CD4-positive, alpha-beta memory T cell (primary cell): ENCODE data around the gene FAM120AOS. TPM values are rescaled to one million over a fixed set of nuclear protein-coding genes. Genes with fewer than 3 reads are reported as not detected.

Experiments
- CTCF ChIA-PET: fragments of 350-600 bp; sonication (Branson Sonifier 250); formaldehyde crosslinking; loops from one replicate; lab custom pipeline; 2021; ENCODE audit warnings: inconsistent platforms; ENCODE audit not compliant: partially characterized antibody; lab: Charles Lee
- POLR2A ChIA-PET: fragments of 350-600 bp; sonication (Branson Sonifier 250); formaldehyde crosslinking; loops from one replicate; lab custom pipeline; 2021; ENCODE audit not compliant: partially characterized antibody; lab: Charles Lee
- DNase-seq, 5 donors: peaks; one replicate each; pipeline versions ENCODE4 v3.0.0 to v3.0.0-alpha.2; 2020 to 2022; ENCODE audit warnings: mixed read lengths in 1 of 5
- H3K27ac ChIP-seq: one replicate; pipeline ENCODE4 v1.7.0; 2013; ENCODE audit warnings: low read depth, low read length
- H3K27me3 ChIP-seq: 2 replicates; pipeline ENCODE4 v1.7.0; 2013; ENCODE audit warnings: mild to moderate bottlenecking, low read length, moderate library complexity; ENCODE audit not compliant: insufficient read depth
- H3K36me3 ChIP-seq: 2 replicates; pipeline ENCODE4 v1.7.0; 2013; ENCODE audit warnings: mild to moderate bottlenecking, low read length, moderate library complexity; ENCODE audit not compliant: insufficient read depth
- H3K4me1 ChIP-seq: 2 replicates; pipeline ENCODE4 v1.7.0; 2013; ENCODE audit warnings: mild to moderate bottlenecking, low read length, moderate library complexity; ENCODE audit not compliant: insufficient read depth
- H3K4me3 ChIP-seq, 2 donors: one replicate each; pipeline ENCODE4 v1.7.0; 2013; ENCODE audit warnings: low read length in 2 of 2, mild to moderate bottlenecking in 1 of 2
- H3K9me3 ChIP-seq, 2 donors: one replicate each; pipeline ENCODE4 v1.7.0; 2013; ENCODE audit warnings: low read length in 2 of 2, control low read depth in 1 of 2; ENCODE audit not compliant: control insufficient read depth in 1 of 2
- H3K27ac Mint-ChIP-seq, 7 donors: one replicate each; pipeline ENCODE4 v1.8.0; 2020 to 2021; ENCODE audit warnings: mixed read lengths in 7 of 7, mild to moderate bottlenecking in 6 of 7, inconsistent platforms in 3 of 7, moderate library complexity in 3 of 7
- H3K27me3 Mint-ChIP-seq, 2 donors: one replicate each; pipeline ENCODE4 v1.8.0; 2020 to 2021; ENCODE audit warnings: mixed read lengths in 2 of 2
- H3K36me3 Mint-ChIP-seq, 2 donors: one replicate each; pipeline ENCODE4 v1.8.0; 2020 to 2021; ENCODE audit warnings: mixed read lengths in 2 of 2, inconsistent platforms in 1 of 2, mild to moderate bottlenecking in 1 of 2
- H3K4me1 Mint-ChIP-seq, 4 donors: one replicate each; pipeline ENCODE4 v1.8.0; 2020 to 2021; ENCODE audit warnings: mixed read lengths in 4 of 4, mild to moderate bottlenecking in 1 of 4
- H3K4me3 Mint-ChIP-seq, 8 donors: one replicate each; pipeline ENCODE4 v1.8.0; 2020 to 2021; ENCODE audit warnings: mixed read lengths in 8 of 8, mild to moderate bottlenecking in 7 of 8, moderate library complexity in 6 of 8, inconsistent platforms in 3 of 8
- H3K9me3 Mint-ChIP-seq, 8 donors: one replicate each; pipeline ENCODE4 v1.8.0; 2020 to 2021; ENCODE audit warnings: mixed read lengths in 8 of 8, mild to moderate bottlenecking in 5 of 8, inconsistent platforms in 3 of 8, moderate library complexity in 1 of 8
- intact Hi-C: fragments of 100-400 bp; cut with micrococcal nuclease; formaldehyde crosslinking; loops from one replicate; pipeline ENCODE4 v1.15.1; 2023
- polyA plus RNA-seq, 2 donors: library from polyadenylated mRNA; unstranded; fragments of 300-500 nt; fragmentation: Illumina TruSeq; gene quantifications; one replicate each; pipeline ENCODE4 v1.2.3, GENCODE V29; 2021
- total RNA-seq, 2 experiments: library from RNA; stranded (reverse); gene quantifications; one replicate each; pipeline ENCODE4 v1.2.3, GENCODE V29; 2021

The FAM120AOS gene
- total and polyA plus RNA-seq, 4 experiments from 2014 or later: 49.7 to 64.6 (median 54.1) TPM

GRCh38 chr9:93464395-93464794 lies 11.0 kb upstream of the FAM120AOS start:
- Mint-ChIP-seq H3K36me3 (peaks cover 0 to 7% of the 10 kb centered on the region in 2 donors), H3K4me1 (peaks cover 71 to 95% (median 80%) of the 10 kb centered on the region in 4 donors), H3K27ac (peak overlapping the region; percentile 10 to 85 (median 73)), H3K4me3 (peak overlapping the region in 7 of 8 donors; percentile 5 to 72 (median 47)), H3K27me3 (no peaks in the 10 kb centered on the region), H3K9me3 (no peaks in the 10 kb centered on the region)
- Histone ChIP-seq H3K4me1 (peaks cover 83% of the 10 kb centered on the region), H3K27me3 (no peaks in the 10 kb centered on the region), H3K36me3 (no peaks in the 10 kb centered on the region), H3K27ac (no peak overlapping the region), H3K4me3 (no peak overlapping the region), H3K9me3 (no peaks in the 10 kb centered on the region)
- DNase-seq: peak in 1 of 5 donors; percentile 11
- POLR2A ChIA-PET: interaction anchor here (0.9 to 3.4 kb wide), 6 partner anchors 8 to 21 kb away, joined by 3 to 34 read pairs (median 4); partner anchors contain the start of gene FAM120AOS
- intact Hi-C loops: loop anchor here (2.0 kb wide), 1 partner anchor 14 kb away; the partner anchor contains the start of gene FAM120A
- CTCF ChIA-PET: interaction anchor here (1.0 to 4.0 kb wide), 3 partner anchors 11 to 23 kb away, joined by 3 to 19 read pairs (median 5); partner anchors contain the start of gene FAM120AOS

GRCh38 chr9:93463638-93464248 lies 10.4 kb upstream of the FAM120AOS start:
- ChIA-PET CTCF (interaction anchor here (1.3 to 4.0 kb wide), 2 partner anchors 10 to 23 kb away, joined by 3 to 19 read pairs; partner anchors contain the start of gene FAM120AOS), POLR2A (interaction anchor here (1.0 to 3.4 kb wide), 5 partner anchors 10 to 21 kb away, joined by 3 to 34 read pairs (median 4); partner anchors contain the start of gene FAM120AOS)
- H3K27ac Mint-ChIP-seq: peak overlapping the region; percentile 48 to 84 (median 73)
- H3K9me3 Mint-ChIP-seq: no peaks in the 10 kb centered on the region
- Histone ChIP-seq H3K27ac (no peak overlapping the region), H3K36me3 (no peaks in the 10 kb centered on the region), H3K4me3 (no peak overlapping the region), H3K27me3 (no peaks in the 10 kb centered on the region), H3K9me3 (no peaks in the 10 kb centered on the region), H3K4me1 (peaks cover 83% of the 10 kb centered on the region)
- intact Hi-C loops: loop anchor here (2.0 kb wide), 1 partner anchor 13 kb away; the partner anchor contains the start of gene FAM120A
- no peak for DNase-seq
- H3K4me1 Mint-ChIP-seq: peaks cover 72 to 95% (median 81%) of the 10 kb centered on the region in 4 donors
- peak overlapping the region in 6 of 8 donors; percentile 29 to 72 (median 54) for H3K4me3 Mint-ChIP-seq
- no peaks in the 10 kb centered on the region for H3K27me3 Mint-ChIP-seq
- peaks cover 0 to 9% of the 10 kb centered on the region in 2 donors for H3K36me3 Mint-ChIP-seq

GRCh38 chr9:93461821-93462220 lies 8.4 kb upstream of the FAM120AOS start:
- ChIA-PET CTCF (interaction anchor here (4.0 kb wide), 1 partner anchor 8 kb away, joined by 19 read pairs; the partner anchor contains the start of gene FAM120AOS), POLR2A (interaction anchor here (0.7 kb wide), 1 partner anchor 498 kb away, joined by 3 read pairs; no protein-coding TSS in a partner anchor)
- H3K27me3 ChIP-seq: no peaks in the 10 kb centered on the region
- H3K27ac Mint-ChIP-seq: no peak overlapping the region
- H3K9me3 ChIP-seq: no peaks in the 10 kb centered on the region
- no peaks in the 10 kb centered on the region for H3K9me3 Mint-ChIP-seq
- intact Hi-C loops: no loop called here
- H3K4me3 Mint-ChIP-seq: peak overlapping the region in 1 of 8 donors; percentile 28
- peaks cover 4 to 9% of the 10 kb centered on the region in 2 donors for H3K36me3 Mint-ChIP-seq
- H3K27ac ChIP-seq: no peak overlapping the region
- H3K4me1 ChIP-seq: peaks cover 82% of the 10 kb centered on the region
- H3K36me3 ChIP-seq: no peaks in the 10 kb centered on the region
- H3K4me1 Mint-ChIP-seq: peaks cover 71 to 95% (median 80%) of the 10 kb centered on the region in 4 donors
- H3K27me3 Mint-ChIP-seq: no peaks in the 10 kb centered on the region
- DNase-seq: no peak
- H3K4me3 ChIP-seq: no peak overlapping the region

- Histone ChIP-seq H3K4me3 (no peak overlapping the region), H3K27me3 (no peaks in the 10 kb centered on the region), H3K9me3 (no peaks in the 10 kb centered on the region), H3K36me3 (no peaks in the 10 kb centered on the region), H3K4me1 (peaks cover 82% of the 10 kb centered on the region), H3K27ac (no peak overlapping the region)
- Mint-ChIP-seq H3K9me3 (no peaks in the 10 kb centered on the region), H3K36me3 (peaks cover 4 to 9% of the 10 kb centered on the region in 2 donors), H3K27me3 (no peaks in the 10 kb centered on the region), H3K27ac (peak overlapping the region in 2 of 7 donors; percentile 14 to 33), H3K4me3 (no peak overlapping the region), H3K4me1 (peaks cover 71 to 95% (median 80%) of the 10 kb centered on the region in 4 donors)
- ChIA-PET CTCF (no interaction called here), POLR2A (no interaction called here)
- no peak for DNase-seq
- intact Hi-C loops: no loop called here
Observed at GRCh38 chr9:93461414-93461743, 8.0 kb upstream of the FAM120AOS start.

- Histone ChIP-seq H3K36me3 (no peaks in the 10 kb centered on the region), H3K27ac (no peak overlapping the region), H3K4me1 (peaks cover 82% of the 10 kb centered on the region), H3K4me3 (no peak overlapping the region), H3K27me3 (no peaks in the 10 kb centered on the region), H3K9me3 (no peaks in the 10 kb centered on the region)
- ChIA-PET CTCF (no interaction called here), POLR2A (no interaction called here)
- intact Hi-C loops: no loop called here
- Mint-ChIP-seq H3K36me3 (peaks cover 4 to 9% of the 10 kb centered on the region in 2 donors), H3K4me3 (peak overlapping the region in 3 of 8 donors; percentile 20 to 43 (median 39)), H3K27me3 (no peaks in the 10 kb centered on the region), H3K4me1 (peaks cover 72 to 95% (median 80%) of the 10 kb centered on the region in 4 donors), H3K9me3 (no peaks in the 10 kb centered on the region), H3K27ac (peak overlapping the region in 5 of 7 donors; percentile 14 to 89 (median 33))
- DNase-seq: no peak
Observed at GRCh38 chr9:93460689-93461413, 7.5 kb upstream of the FAM120AOS start.

GRCh38 chr9:93459432-93459847 lies 6.1 kb upstream of the FAM120AOS start:
- Histone ChIP-seq H3K9me3 (no peaks in the 10 kb centered on the region), H3K4me1 (peaks cover 82% of the 10 kb centered on the region), H3K27me3 (no peaks in the 10 kb centered on the region), H3K4me3 (no peak overlapping the region), H3K27ac (no peak overlapping the region), H3K36me3 (no peaks in the 10 kb centered on the region)
- H3K27ac Mint-ChIP-seq: peak overlapping the region in 4 of 7 donors; percentile 52 to 85 (median 80)
- no peak for DNase-seq
- H3K36me3 Mint-ChIP-seq: peaks cover 4 to 7% of the 10 kb centered on the region in 2 donors
- peak overlapping the region in 4 of 8 donors; percentile 5 to 56 (median 30) for H3K4me3 Mint-ChIP-seq
- no peaks in the 10 kb centered on the region for H3K9me3 Mint-ChIP-seq
- POLR2A ChIA-PET: no interaction called here
- H3K27me3 Mint-ChIP-seq: no peaks in the 10 kb centered on the region
- intact Hi-C loops: loop anchor here (10.0 kb wide), 4 partner anchors 325 to 1345 kb away; partner anchors contain the start of genes NINJ1, SPTLC1 and ZNF169
- CTCF ChIA-PET: no interaction called here
- H3K4me1 Mint-ChIP-seq: peaks cover 66 to 92% (median 73%) of the 10 kb centered on the region in 4 donors
